HG02884 (cell line): ENCODE results near the gene STPG4.

Experiments
- ATAC-seq: cut with Tn5 transposase; IDR thresholded peaks from one replicate; pipeline ENCODE4 v1.9.1; 2021; ENCODE audit warnings: mild to moderate bottlenecking, moderate library complexity; ENCODE audit not compliant: unreplicated experiment

STPG4 gene

DNA sequence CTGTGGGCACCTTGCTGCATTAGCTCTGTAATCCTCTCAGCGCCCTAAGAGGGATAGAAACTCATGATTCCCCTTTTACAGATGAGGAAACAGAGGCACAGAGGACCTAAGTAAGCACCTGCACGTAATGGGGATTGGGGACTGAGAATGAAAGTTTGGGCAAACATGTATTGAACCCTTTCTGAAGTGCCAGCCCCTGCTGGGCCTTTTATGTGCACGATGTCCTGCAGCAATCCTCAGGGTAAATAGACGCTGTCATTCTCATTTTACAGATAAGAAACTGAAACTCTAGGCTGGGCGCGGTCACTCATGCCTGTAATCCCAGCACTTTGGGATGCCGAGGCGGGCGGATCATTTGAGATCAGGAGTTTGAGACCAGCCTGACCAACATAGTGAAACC is 117.4 kb downstream of the STPG4 start:
- no peak for ATAC-seq
